DOHH2 (cell line): Measurements from ENCODE around the gene RAB3B.

Experiments
- EZH2phosphoT487 ChIP-seq: fragments of 200-600 bp; sonication (generic); IDR thresholded peaks from 2 replicates; pipeline ENCODE4 v1.6.1; 2017; ENCODE audit warnings: borderline replicate concordance, mild to moderate bottlenecking, antibody characterized with exemption, low read length, moderate library complexity, mixed read lengths
- TF ChIP-seq, protein P1 (sequence below): fragments of 200-600 bp; sonication (generic); IDR thresholded peaks from one replicate; pipeline ENCODE4 v1.5.1; 2014; ENCODE audit warnings: antibody characterized with exemption, mild to moderate bottlenecking, low read depth, low read length; ENCODE audit not compliant: poor library complexity, severe bottlenecking

DNA sequence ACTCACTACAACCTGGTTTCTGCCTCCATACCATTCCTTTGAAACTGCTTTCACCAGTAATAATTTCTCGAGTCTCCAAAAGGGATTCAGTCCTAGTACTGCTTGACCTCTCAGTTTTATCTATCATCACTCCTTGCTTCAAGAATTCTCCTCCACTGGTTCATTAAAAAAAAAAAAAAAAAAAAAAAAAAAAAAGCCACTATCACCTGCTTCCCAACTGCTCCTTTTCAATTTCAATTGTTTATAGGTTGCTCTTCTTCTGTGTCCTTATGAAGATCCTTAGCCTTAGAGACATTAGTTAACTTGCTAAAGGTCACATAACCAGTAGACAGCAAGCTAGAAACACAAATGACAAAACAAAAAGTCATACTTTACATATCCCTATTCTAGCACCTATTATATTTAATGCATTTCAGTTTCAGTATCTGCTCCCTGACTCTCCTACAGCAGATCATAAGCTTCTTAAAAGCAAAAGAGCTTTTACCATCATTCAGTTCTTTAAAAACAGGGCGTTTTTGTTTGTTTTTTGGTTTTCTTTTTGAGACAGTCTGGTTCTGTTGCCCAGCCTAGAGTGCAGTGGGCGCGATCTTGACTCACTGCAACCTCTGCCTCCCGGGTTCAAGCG is 119.0 kb downstream of the RAB3B start:
- TF ChIP-seq, protein P1, sequence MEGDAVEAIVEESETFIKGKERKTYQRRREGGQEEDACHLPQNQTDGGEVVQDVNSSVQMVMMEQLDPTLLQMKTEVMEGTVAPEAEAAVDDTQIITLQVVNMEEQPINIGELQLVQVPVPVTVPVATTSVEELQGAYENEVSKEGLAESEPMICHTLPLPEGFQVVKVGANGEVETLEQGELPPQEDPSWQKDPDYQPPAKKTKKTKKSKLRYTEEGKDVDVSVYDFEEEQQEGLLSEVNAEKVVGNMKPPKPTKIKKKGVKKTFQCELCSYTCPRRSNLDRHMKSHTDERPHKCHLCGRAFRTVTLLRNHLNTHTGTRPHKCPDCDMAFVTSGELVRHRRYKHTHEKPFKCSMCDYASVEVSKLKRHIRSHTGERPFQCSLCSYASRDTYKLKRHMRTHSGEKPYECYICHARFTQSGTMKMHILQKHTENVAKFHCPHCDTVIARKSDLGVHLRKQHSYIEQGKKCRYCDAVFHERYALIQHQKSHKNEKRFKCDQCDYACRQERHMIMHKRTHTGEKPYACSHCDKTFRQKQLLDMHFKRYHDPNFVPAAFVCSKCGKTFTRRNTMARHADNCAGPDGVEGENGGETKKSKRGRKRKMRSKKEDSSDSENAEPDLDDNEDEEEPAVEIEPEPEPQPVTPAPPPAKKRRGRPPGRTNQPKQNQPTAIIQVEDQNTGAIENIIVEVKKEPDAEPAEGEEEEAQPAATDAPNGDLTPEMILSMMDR: no peak
- TF ChIP-seq EZH2phosphoT487: no peak
